Stimulated activated CD8-positive, alpha-beta memory T cell treated with anti-CD3 and anti-CD28 coated beads, Interleukin-2, amount 100 ng/mL, for 1 hour (primary cell): ENCODE measurements around the gene METTL1.

Experiments
- DNase-seq, 2 donors: peaks; one replicate each; pipeline ENCODE4 v3.0.0-alpha.2; 2020; ENCODE audit warnings: low read depth in 2 of 2

The METTL1 gene

DNA sequence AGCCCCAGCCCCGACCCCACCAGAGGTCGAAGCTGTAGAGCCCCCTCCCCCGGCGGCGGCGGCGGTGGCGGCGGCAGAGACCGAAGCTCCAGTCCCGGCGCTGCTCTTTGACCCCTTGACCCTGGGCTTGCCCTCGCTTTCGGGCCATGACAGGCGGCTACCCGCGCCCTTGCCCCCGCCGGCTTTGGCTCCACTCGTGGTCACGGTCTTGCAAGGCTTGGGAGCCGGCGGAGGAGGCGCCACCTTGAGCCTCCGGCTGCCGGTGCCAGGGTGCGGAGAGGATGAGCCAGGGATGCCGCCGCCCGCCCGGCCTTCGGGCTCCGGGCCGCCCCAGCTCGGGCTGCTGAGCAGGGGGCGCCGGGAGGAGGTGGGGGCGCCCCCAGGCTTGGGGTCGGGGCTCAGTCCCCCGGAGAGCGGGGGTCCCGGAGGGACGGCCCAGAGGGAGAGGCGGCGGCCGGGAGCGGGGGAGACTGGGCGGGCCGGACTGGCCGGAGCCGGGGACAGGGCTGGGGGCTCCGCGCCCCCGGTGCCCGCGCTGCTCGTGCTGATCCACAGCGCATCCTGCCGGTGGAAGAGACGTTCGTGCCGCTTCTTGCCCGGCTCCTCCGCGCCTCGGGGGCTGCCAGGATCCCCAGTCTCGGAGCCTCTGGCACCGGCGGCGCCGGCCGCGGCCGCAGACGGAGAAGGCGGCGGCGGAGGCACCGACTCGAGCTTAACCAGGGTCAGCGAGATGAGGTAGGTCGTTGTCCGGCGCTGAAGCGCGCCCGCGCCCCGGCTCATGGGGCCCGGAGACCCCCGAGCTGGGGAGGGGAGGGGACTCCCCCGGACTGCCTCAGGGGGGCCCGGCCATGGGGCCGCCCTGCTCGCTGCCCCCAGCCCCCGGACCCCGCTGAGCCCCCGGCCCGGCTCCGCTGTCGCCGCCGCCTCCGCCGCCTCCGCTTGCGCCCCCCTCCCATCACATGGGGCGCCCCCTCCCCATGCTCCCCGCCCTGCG is 34.1 kb downstream of the METTL1 start:
- DNase-seq: no peak

DNA sequence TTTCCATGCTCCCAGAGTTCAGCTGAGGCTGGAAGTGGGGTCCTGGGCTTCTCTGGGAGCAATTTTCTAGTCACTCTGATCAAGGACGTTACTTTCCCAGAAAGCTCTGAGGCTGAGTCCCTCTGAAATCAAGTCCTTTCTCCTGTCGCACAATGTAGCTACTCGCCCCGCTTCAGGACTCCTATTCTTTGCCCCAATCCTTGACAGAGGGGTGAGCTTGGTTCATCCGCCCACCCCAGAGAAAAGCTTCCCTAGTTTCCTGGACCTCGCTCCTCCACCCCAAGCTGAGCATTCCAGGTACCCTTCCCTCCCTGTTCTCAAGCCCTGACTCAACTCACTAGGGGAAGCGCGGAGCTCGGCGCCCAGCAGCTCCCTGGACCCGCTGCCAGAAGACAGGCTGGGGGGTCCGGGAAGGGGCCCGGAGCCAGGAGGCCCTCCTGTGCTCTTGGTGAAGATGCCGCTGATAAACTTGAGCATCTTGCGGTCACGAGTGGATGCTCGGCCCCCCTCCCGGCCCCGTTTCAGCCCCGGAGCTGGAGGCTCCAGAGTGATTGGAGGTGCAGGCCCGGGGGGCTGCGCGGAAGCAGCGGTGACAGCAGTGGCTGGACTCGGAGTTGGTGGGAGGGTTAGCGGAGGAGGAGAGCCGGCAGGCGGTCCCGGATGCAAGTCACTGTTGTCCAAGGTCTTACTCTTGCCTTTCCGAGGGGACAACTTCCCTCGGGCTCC is 35.0 kb downstream of the METTL1 start:
- no peak for DNase-seq

- no peak for DNase-seq
These were observed 35.8 kb downstream of the METTL1 start for GRCh38 chr12:57735952-57736740.

- no peak for DNase-seq
These were observed 36.6 kb downstream of the METTL1 start for GRCh38 chr12:57735198-57735855.

DNA sequence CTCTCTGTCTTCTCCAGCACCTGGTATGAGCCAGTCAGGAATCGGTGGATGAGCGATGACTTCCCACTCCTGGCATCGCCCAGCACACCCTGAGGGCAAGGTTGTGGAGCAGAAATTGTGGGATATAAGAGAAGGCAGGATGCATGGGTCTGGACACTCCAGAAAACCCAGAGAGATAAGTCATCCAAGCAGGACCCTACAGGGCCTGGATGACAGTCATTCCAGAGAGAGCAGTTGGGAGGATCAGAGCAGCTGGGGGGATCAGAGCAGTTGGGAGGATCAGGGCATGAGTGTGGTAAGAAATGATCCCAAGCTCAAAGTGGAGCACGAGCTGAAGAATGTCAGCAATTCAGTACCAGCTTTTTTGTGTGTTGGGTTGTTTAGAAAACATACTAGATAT is 37.3 kb downstream of the METTL1 start:
- DNase-seq: no peak

DNA sequence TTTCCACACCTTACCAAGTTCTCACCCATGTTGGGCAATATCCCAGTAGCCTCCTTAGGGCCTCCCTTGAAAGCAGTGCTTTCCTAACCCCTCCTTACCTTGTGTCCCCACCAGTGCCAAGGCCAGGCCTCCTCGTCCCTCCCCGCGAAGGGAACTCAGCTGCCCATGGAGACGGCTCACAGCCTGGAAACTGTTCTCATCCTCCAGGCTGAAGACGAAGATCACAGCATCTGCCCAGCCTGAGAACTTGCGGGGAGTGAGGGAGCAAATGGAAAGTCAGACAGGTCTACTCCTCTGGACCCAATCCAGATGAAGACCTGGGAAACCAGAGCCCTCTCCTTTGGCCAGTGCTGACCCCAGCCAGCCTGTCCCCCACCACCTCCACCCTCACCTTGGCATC is 38.0 kb downstream of the METTL1 start:
- no peak for DNase-seq

DNA sequence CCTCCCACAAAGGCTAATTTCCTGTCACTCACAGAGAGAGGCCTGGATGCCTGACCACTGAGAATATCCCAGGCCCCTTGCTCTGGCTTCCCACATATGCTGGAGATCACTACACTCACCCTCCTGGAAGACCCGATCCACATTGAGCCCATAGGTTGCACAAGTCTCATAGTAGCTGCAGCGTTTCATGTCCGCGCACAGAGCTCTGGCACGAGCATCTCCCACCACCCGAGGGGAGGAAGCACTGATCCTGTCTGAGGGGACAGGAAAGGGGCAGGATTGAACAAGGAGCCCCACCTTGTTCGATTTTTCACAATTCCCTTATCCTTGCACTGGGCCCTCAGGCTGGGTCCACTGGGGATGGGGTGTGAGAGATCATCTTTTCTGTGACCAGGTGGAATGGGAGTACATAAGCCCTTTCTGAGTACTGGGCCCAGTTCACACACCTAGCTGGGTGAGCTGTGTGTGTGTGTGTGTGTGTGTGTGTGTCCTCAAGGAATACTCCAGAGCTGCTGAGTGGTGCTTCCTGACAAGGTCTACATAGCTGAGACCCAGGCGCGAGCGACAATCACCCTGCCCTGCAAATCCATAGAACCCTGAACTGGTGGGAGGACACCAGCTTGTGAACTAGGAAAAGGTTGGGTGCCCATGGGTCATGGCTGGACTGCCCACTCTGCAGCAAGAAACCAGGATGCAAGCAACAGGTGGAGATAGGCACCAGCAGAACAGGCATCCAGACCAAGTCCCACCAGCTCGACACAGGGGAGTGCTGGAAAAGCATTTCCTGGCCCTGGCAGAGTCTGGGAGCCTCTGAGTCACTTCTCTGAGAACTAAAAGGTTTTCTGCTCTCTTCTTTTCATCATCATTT is 38.9 kb downstream of the METTL1 start:
- DNase-seq: no peak

DNA sequence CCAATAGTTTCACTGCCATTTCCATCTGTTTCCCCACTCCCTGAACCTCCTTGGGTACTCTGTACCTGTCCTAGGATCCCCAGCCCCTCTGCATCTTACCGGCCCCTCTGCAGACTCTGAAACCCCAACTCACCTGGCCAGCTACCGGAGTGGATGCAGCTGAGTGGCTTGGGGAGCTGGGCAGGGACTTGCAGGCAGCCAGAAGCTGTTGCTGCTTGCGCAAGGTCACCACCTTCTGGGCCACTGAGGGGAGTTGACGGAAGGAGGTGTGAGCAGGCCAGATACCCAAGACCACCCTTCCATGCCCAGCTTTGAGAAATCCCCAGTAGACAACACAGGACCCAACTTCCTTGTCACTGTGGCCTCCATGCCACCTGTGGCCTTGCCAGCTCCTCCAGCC is 39.6 kb downstream of the METTL1 start:
- DNase-seq: no peak

GRCh38 chr12:57731411-57732080 is 40.4 kb downstream of the METTL1 start:
- no peak for DNase-seq

DNA sequence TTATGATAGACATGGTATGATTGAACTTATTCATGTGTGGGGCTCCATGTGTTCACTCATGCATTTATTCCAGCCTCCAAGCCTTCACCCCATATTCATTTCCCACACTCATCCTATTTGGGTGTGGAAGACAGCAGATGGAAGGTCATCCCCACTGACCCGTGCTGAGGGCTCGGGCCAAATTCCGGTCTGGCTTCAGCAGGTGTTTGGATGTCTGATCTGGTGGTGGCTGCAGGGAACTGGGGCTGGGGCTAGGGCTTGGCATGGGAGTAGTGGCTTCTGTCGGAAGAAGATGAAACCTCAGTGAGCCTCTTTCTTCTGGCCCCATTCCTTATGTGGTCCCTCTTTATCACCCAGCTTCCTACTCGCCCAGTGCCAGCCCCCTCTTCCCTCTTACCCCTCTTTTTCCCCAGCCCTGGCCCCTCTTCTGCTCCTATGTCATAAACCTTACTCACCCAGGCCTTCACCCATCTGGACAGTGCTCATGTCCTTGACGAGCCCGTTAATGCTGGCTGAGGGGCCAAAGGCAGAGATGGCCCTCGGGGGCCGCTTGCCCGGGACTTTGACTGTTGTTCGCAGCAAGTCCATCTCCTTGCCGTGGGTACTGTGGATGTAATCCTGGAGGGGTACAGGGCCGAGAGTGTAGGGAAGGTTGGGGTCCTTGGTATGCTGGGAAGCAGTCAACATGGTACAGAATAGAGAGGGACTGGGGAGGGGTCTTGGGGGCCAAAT is 41.4 kb downstream of the METTL1 start:
- DNase-seq: no peak

DNA sequence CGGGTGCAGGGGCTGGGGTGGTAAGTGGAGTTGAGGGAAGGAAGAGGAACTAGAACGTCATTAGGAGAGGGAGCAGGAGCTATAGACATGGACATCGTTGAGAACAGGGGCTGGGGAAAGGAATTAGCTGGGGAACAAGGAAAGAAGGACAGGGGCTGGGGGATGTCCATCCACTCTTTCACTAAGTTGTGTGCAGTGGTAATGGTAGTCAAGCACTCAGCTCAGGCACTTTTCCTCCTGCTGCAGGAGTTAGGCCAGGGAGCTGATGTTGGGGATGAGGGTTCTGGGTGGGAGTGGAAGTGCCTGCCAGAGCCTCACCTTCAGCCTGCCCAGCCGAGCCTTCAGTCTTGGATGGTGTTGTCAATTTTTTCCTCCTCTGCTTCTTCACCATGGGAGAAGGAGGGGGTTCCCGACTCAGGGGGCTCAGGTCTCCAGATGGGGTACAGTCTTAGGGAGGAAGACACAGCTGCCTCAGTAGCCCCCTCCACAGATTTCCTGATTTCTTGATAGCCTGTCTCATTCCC is 42.5 kb downstream of the METTL1 start:
- DNase-seq: no peak

- DNase-seq: no peak
These were observed 44.0 kb downstream of the METTL1 start for GRCh38 chr12:57727758-57728395.

DNA sequence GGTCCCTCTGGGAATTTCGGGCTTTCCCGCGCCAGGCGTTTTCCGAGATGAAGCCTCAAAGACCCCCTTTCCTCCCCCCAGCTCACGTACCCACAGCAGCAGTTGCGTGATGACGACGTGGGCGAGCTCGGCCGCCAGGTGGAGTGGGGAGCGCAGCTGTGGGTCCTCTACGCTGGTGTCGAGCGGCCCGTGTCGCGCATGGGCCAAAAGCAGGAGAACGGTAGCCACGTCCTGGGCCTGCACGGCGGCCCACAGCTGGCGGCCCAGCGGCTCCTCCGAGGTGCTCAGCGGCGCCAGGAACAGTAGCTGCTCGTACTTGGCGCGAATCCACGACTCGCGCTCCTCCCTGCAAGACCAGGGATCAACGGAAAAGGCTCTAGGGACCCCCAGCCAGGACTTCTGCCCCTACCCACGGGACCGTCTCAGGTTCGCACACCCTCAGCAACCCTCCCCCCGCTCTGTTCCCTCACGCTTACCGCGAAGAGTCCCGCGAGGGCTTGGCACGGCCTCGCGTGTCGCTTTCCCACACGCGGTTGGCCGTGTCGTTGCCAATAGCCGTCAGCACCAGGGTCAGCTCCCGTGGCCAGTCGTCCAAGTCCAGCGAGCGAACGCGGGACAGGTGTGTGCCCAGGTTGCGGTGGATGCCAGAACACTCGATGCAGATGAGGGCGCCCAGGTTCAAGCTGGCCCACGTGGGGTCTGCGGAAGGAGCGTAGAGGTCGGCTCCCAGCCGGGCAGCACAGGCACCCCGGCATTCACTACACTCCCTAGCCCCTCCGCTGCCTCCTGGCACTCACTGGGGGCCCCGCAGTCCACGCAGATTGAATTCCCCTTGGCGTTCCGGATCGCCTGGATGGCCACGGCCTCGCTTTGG is 44.8 kb downstream of the METTL1 start:
- no peak for DNase-seq

DNA sequence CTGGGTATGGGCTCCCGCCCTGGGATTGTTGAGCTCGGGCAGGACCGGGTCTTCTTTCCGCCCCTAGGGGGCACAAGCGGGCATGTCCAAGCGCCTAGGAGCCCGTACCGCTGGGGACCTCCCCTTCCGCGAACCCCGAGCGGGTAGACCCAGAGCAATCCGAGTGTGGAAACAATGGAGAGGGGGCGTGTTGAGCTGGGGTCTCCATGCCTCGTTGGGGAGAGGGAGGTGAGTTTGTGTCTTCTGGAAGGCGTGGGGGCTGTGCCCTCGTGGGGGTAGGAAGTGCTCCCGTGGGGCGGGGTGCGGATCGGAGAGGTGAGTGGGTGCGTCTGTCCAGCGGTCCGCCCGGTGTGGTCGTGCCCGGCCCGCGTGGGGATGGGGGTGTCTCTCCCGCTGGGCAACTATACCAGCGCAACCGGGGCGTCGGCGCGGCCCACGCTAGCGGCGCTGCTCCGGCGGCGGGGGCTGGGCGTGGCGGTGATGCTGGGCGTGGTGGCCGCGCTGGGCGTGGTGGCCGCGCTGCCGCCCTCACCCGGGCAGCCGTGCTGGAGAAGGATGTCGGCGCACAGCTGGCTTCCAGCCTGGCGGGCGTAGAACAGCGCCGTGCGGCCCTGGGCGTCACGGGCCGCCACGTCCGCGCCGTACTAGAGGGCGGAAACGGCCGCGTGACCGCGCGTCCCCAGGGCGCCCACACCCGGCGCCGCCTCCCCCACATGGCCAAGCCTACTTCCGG is 45.6 kb downstream of the METTL1 start:
- DNase-seq: no peak

DNA sequence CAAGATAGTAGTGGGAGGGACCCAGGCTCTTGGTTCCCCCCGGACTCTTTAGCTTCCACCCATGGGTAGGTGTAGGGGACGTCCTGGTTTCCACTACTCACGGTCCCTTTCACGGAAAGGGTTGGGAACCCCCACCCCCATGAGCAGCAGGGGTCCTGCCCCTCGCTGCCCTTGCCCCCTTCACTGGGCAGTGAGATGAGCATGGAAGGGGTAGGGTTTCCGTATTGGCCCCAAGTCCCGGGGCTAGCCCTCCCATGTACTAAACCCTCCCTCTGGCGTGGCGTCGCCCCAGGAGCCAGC is 46.1 kb downstream of the METTL1 start:
- no peak for DNase-seq

DNA sequence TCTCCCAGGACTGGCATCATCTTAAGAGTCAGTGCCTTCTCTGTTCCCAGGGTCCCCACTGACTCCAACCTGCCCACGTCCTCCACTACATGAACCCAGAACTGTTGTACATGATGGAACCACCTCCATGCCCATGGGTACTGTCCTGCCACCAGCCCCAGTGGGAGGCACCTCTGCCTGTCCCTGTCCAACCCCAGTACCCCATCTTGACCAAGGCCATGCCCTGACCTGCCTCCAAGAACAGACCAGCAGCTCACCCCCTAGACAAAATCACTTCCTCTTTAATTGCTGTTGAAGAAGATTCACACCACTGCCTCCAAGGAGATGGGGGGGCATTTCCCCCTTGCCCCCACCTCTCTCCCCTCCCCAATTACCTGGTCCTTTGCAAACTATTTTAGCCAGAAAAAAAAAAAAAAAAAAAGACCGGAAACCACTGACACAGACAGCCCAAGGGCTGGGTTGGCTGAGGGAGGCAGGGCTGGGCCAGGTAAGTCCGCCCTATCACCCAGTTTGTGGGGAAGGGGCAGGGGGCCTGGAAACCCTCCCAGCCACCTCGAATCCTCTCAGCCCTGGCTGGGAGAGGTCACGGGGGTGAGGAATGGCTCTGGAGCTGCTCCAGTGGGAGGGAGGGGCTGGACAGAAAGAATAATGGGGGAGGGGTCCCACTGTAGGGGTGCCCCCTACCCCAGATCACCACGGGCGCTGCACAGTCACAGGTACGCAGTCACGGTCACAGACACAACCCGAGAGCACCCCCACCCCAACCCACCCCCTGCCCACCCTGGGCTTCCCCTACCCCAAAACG is 46.8 kb downstream of the METTL1 start:
- no peak for DNase-seq
